Nucleus accumbens (tissue), 56 donors: ENCODE data around the gene TAF1B.
A peak's percentile ranks its signal among the peaks of the same experiment; 100 is the strongest.

ENCODE experiments used
- DNase-seq, 56 donors: peaks; one replicate each; lab custom pipeline; 2025; lab: John Stamatoyannopoulos, UW

TAF1B gene

GRCh38 chr2:9807555-9808305 lies 35.5 kb upstream of the TAF1B start:
- no peak for DNase-seq

DNA sequence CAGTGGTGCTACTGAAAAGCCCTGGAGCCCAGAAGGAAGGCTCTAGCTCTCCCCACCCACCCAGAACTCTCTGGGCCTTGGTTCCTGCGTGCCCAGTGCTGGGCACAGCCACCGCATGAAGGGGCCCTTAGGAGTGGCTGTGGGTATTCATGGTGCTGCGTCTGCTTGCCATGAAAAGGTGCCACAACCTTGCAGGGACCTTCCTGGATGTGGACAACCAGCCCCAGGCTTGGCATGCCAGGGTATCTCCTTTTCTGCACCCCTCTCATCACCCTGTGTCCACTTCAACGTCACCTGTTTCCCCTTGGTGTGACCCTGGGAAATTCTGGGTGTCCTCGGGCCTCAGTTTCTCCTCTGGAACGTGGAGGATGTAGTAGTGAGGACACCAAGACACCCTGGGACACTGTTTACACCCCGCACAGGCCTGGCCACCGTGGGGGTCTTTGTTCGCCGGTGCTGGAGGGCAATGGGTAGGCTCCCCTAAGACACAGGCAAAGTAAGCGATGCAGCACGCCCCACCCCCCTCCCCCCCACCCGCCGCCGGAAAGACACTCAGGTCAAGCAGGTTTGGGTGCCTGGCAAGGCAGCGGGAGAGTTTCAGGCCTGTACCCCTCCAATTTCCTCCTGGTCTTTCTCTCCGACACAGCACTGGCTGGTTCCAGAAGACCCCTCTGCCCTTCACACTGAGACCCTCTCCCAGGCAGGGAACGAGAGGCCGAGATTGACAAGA lies 34.8 kb upstream of the TAF1B start:
- DNase-seq = no peak

GRCh38 chr2:9809064-9809356 lies 34.3 kb upstream of the TAF1B start:
- no peak for DNase-seq

- DNase-seq = no peak
Observed at GRCh38 chr2:9809448-9810088, 33.7 kb upstream of the TAF1B start.

GRCh38 chr2:9811216-9811615 lies 32.1 kb upstream of the TAF1B start:
- DNase-seq = no peak

DNA sequence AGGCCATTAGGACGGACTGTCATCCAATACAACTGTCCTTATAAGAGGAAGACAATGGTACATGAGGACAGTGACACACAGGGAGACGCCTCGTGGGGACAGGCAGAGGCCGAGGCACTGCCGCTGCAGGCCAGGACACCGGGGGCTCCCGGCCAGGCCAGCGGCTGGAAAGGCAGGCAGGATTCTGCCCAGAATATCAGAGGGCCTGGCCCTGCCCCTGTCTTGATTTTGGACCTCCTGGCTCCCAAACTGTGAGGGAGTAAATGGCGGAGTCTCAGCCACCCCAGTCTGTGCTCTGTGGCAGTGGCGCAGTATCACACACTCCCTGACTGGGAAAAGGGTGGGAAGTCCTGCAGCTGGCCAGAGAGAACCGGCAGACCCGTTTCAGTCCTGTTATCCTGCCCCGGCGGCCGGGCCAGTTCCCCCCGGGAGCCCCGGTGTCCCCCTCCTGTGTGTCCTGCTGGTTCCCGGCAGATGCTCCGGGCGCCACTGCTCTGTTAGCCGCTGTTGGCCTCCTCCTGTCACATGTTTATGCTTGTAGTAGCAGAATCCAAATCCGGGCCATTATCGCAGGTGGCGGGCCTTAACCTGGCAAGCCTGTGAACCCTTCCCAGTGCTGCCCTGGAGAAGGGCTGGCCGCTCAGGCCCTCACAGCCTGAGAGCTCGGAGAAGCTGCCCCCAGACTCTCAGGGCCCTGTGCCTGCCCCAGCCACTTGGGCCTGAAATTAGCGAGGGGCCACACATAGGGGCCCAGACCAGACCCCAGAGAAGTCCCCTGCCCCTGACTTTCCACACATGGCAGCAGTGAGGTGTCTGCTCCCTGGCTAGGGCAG lies 31.4 kb upstream of the TAF1B start:
- no peak for DNase-seq

- DNase-seq = no peak
Observed at GRCh38 chr2:9812945-9813311, 30.3 kb upstream of the TAF1B start.

DNA sequence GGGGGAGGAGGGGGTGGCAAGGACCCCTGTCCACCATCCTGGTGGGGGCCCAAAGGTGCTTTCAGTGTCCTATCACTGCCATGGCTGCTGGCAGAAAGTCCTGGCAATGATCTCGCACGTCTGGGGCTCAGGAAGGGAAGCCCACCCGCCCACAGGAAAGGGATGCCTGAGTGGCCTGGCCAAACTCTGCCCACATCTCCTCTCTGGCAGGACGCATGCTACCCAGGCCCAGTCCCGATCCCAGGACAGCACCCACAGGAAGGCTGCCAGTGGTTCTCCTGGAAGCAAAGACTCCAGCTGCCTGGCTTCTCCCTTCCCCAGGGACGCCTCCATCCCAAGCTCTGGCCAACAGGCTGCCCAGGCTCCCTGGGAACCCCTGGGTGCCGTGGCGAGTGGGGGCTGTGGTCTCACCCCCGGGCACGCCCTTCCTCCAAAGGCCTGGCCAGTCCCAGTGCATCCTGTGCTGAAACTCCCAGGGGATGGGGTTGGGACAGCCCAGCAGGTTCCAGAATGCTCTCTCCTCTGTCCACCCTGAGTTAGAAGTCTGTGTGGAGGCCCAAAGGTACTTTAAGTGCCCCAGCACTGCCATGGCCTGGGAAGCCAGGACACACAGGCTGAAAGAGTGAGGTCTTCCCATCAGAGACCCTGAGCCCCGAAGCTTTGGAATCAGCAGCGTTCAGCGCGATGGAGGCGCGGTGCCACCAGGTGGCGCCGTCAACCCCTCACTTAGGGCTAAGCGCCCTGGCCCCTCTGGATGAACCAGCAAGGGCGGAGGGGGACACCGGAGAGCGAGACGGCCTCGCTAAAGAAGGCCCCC lies 29.8 kb upstream of the TAF1B start:
- peak in 38 of 56 donors; percentile 6 to 78 (median 34) for DNase-seq

DNA sequence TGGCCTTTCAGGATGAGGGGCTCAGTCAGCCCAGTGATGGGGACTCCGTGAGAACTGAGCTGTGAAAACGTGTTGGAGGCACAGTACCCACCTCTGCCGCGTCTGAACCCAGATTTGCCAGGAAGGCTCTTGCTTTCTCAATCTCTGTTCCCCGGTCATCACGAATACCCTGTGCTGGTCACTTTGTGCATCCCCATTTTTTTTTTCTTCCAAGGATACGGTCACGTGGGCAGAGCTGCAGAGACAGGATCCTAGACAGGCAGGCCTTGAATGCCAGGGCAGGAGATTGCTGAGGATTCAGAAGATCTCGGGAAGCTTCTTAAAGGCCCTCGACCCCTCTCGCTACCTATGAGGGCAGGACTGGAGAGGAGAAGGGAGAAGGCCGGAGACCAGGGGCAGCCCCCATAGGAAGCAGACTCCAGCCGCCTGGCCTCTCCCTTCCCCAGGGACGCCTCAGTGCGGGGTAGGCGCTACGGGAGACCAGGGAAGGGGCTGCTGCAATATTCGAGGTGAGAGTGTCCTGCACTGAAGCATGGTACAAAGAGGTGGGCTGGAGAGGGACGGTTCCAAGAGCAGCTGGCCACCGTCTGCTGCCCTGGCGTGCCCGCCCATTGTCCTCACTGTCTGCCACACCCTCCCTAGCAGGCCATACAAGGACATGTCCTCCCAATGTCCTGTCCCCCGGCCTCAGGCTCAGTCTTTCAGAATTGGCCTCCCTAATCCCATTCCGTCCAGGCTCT lies 29.0 kb upstream of the TAF1B start:
- no peak for DNase-seq

DNA sequence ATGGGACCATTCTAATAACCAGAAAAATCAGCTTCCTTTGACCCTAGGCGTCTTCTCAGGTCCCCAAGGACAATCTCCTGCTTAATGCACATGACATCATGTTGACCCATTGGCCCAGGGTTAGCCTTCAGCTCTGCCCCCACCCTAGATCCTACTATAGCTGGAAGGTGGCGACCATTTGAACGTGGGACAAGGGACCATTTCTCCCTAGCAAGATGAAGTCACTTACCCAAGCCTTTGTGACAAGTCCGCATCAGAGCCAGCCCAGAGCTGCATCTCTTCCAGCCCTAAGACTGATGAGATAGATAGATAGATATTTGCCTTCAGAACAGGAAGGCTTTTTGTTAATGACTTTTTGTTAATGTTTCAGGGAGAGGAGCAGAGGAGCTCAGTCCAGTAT lies 28.2 kb upstream of the TAF1B start:
- DNase-seq = no peak

DNA sequence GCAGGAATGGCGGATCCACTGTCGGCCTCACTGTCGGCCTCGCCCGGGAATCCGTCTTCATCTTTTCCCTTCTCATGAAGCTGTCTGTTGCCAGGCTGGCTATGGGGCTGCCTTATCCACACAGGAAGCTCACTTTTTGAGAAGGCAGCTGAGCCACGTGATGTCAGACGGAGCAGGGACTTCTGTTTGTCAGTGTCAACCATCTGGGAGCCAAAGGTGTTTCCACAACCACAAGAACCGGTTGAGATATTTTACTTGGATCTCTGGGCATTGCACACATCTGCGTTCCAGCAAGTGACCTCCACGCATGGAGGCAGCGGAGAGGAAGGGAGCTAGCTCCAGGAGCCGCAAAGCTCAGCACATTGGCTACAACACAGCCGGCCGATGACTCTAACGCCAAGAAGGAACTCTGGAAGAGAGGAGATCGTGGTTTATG lies 27.4 kb upstream of the TAF1B start:
- DNase-seq = no peak

GRCh38 chr2:9818097-9818496 lies 25.2 kb upstream of the TAF1B start:
- DNase-seq = no peak

- no peak for DNase-seq
Observed at GRCh38 chr2:9819551-9819950, 23.7 kb upstream of the TAF1B start.

- no peak for DNase-seq
Observed at GRCh38 chr2:9820020-9820973, 23.0 kb upstream of the TAF1B start.

DNA sequence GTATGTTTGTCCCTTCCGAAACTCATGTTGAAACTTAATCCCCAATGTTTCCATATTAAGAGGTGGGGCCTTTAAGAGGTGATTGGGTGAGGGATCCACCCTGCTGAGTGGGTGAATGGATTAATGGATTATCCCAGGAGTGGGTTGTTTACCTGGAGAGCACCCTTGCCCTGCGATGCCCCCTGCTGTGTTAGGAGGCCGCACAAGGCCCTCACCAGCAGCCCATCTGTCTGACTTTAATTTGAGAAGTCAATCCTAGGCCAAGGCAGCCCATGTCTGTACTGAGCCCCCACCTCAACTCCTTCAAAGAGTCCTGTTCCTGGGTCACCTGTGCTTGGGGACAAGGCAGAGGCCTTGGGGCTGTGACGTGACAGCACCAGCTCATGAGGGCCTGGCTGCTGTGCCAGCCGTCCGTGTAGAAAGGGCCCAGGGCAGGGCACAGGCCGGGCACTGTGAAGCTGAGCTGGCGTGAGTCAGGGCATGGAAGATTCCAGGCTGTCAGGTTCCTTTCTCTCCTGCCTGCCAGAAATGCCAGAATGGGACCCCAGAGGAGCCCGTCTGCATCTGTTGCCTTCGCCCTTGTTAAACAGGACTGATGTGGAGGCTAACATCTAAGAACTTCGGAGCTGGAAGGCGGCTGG lies 21.3 kb upstream of the TAF1B start:
- DNase-seq = no peak

GRCh38 chr2:9824441-9824840 lies 18.8 kb upstream of the TAF1B start:
- DNase-seq = no peak

DNA sequence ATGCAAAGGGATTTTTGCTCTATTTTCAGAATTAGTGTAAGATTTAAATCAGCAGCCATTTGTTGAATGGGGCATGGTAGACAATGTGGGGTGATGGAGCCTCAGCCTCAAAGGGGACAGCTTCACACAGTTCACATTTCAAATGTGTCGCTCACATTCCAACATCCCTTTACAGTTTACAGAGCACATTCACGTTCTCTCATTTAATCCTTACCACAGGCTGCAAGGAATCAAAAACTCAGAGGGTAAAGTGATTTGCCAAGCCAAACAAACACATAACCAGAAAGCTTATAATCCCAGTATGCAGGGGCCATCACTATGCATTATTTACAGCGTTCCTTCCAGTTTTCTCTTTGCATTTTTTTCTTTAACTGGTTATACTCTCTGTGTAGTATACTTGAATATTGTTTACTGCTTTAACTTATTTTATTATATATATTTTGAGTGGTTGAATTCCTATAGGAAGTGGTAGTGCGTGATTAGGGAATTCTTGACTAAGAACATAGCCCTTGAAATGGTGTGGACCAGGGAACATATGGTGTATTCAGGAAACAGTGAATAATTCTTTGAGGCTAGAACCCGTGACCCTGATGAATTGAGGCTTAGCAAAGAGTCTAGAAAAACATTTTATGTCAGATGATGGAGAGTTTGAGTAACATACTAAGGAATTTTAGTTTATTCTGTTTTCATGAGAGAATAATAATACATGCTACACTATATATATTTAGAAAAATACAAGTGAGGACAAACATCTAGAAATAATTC lies 18.1 kb upstream of the TAF1B start:
- no peak for DNase-seq
